DMS53 treated with DMSO at 0.1 percent for 48 hours (cell line): ENCODE data around the gene SLC39A13.

Experiments
- DNase-seq: peaks from one replicate; lab custom pipeline; 2025; ENCODE audit not compliant: unreplicated experiment; lab: John Stamatoyannopoulos, UW

Gene SLC39A13

GRCh38 chr11:47426062-47426956, 17.9 kb downstream of the SLC39A13 start, which contains the start of gene PSMC3:
Gene PSMC3 (minus strand): TSS chr11:47426439. CDS start chr11:47426279, 160 bp downstream.
- DNase-seq, result peak; percentile 77

- no peak for DNase-seq
These were observed 22.1 kb downstream of the SLC39A13 start for GRCh38 chr11:47430524-47430923.

- DNase-seq, result no peak
These were observed 23.1 kb downstream of the SLC39A13 start for GRCh38 chr11:47431356-47432083.

- no peak for DNase-seq
These were observed 24.8 kb downstream of the SLC39A13 start for GRCh38 chr11:47433157-47433556.

- DNase-seq, result no peak
These were observed 25.8 kb downstream of the SLC39A13 start for GRCh38 chr11:47434011-47434786.

- no peak for DNase-seq
These were observed 27.3 kb downstream of the SLC39A13 start for GRCh38 chr11:47435687-47436086.

GRCh38 chr11:47436726-47437125, 28.3 kb downstream of the SLC39A13 start:
- no peak for DNase-seq

GRCh38 chr11:47437218-47437745, 28.9 kb downstream of the SLC39A13 start:
- DNase-seq, result no peak

GRCh38 chr11:47437746-47438418, 29.5 kb downstream of the SLC39A13 start:
- DNase-seq, result no peak

GRCh38 chr11:47438721-47439120, 30.3 kb downstream of the SLC39A13 start:
- no peak for DNase-seq

GRCh38 chr11:47440054-47440476, 31.7 kb downstream of the SLC39A13 start:
- DNase-seq, result no peak

GRCh38 chr11:47441421-47441820, 33.0 kb downstream of the SLC39A13 start:
- DNase-seq, result no peak

GRCh38 chr11:47442514-47442913, 34.1 kb downstream of the SLC39A13 start:
- DNase-seq, result no peak

- DNase-seq, result peak; percentile 38
These were observed 34.8 kb downstream of the SLC39A13 start for GRCh38 chr11:47443028-47443700.

- no peak for DNase-seq
These were observed 35.4 kb downstream of the SLC39A13 start for GRCh38 chr11:47443817-47444216.

- DNase-seq, result no peak
These were observed 37.5 kb downstream of the SLC39A13 start for GRCh38 chr11:47445840-47446239.

GRCh38 chr11:47446833-47447232, 38.4 kb downstream of the SLC39A13 start:
- no peak for DNase-seq

GRCh38 chr11:47447906-47448305, 39.5 kb downstream of the SLC39A13 start:
- no peak for DNase-seq

- DNase-seq, result no peak
These were observed 40.4 kb downstream of the SLC39A13 start, which contains the start of gene RAPSN for GRCh38 chr11:47448566-47449427. Gene RAPSN (minus strand): TSS chr11:47449136. CDS start chr11:47448964, 172 bp downstream.
